ENCODE measurements around the gene ACBD4.

Gene ACBD4

DNA sequence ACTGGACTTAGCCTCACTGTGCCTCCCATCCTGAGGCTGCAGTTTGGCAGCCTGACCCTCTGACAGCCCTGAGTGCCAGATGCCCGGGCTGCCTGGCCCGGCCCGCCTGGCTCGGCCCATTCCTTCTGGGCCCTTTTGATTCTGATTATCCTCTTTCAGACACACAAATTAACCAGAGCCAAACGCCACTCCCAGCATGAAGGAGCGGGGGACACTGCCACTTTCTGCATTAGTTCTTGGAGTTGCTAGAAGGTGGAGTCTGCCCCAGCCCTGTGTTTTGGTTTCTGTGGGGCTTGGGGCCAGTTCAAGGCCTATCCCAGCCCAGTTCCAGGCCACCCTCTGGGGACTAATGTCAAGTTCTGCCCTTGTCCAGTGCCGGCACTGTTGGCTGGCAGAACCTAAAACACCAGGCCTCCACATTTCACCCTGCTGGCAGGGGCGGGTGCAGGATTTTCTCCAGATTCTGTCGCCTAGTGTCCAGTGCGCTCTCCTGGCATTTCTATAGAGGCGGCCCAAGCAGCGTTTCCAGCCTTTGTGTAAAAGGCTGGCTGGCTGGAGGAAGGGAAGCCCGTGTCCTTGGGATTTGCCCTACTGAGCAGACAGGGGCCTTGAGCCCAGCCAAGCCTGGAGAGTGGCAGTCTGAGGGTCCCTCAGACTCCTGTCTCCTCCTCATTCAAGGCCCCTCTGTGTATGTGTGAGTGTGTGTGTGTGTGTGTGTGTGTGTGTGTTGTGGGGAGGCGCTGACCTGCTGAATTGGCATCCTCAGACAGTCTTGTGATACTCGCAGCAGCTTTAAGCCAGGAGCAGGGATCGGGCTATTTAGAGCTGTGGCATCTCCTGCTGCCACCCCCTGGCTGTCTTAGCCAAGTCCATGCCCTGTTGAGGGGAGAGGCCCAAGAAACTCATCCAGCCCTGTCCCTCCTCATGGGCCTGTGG lies 24.5 kb upstream of the ACBD4 start:
- Histone ChIP-seq H2BK5ac (ENCODE audit: low read length) (peak overlapping the region; percentile 19), H2BK12ac (ENCODE audit: low read length) (no peak overlapping the region), H3K14ac (ENCODE audit: low read length) (no peak overlapping the region), H3K9ac (ENCODE audit: low read depth, low read length, poor library complexity) (no peak overlapping the region), H3K18ac (ENCODE audit: low read length) (no peak overlapping the region), H3K4ac (ENCODE audit: low read length) (no peak overlapping the region), H3K27ac (replicated peaks; ENCODE audit: low read length) (no peak overlapping the region), H2AFZ (ENCODE audit: low read length) (no peak overlapping the region), H3K27me3 (ENCODE audit: control insufficient read depth in 3 of 3, insufficient read depth in 3 of 3, low read depth in 1 of 3, low read length in 3 of 3) (no peaks in the 10 kb centered on the region), H2AK5ac (ENCODE audit: low read depth, low read length) (no peak overlapping the region), H3K4me2 (ENCODE audit: insufficient read depth, low read length, poor library complexity, severe bottlenecking) (no peak overlapping the region), H3K4me3 (ENCODE audit: low read length in 2 of 2) (no peak overlapping the region), H3K23ac (ENCODE audit: low read depth, low read length, poor library complexity) (no peak overlapping the region), H4K8ac (ENCODE audit: low read depth, low read length) (no peak overlapping the region), H3K36me3 (replicated peaks in 1 of 2; ENCODE audit: control insufficient read depth in 2 of 2, insufficient read depth in 2 of 2, low read length in 2 of 2) (peaks cover 25 to 34% of the 10 kb centered on the region in 2 donors), H3K4me1 (ENCODE audit: control insufficient read depth in 2 of 2, insufficient read depth in 1 of 2, low read depth in 1 of 2, low read length in 2 of 2) (peaks cover 10 to 14% of the 10 kb centered on the region in 2 donors), H2BK120ac (ENCODE audit: low read depth, low read length) (no peak overlapping the region), H4K91ac (ENCODE audit: low read depth, low read length, poor library complexity) (no peak overlapping the region), H3K9me3 (replicated peaks in 1 of 2; ENCODE audit: control insufficient read depth in 2 of 2, insufficient read depth in 1 of 2, low read depth in 1 of 2, low read length in 2 of 2) (peaks cover 0 to 2% of the 10 kb centered on the region in 2 donors), H2BK15ac (ENCODE audit: low read length) (no peak overlapping the region), H3K79me1 (ENCODE audit: low read depth, low read length) (peaks cover 2% of the 10 kb centered on the region)
- WGBS, 2 donors (ENCODE audit: extremely low coverage in 2 of 2, insufficient read length in 2 of 2, insufficient replicate concordance in 1 of 2): no CpG with 5 or more reads among the region's 16 CpGs
- no peak for DNase-seq (ENCODE audit: low spot score)

DNA sequence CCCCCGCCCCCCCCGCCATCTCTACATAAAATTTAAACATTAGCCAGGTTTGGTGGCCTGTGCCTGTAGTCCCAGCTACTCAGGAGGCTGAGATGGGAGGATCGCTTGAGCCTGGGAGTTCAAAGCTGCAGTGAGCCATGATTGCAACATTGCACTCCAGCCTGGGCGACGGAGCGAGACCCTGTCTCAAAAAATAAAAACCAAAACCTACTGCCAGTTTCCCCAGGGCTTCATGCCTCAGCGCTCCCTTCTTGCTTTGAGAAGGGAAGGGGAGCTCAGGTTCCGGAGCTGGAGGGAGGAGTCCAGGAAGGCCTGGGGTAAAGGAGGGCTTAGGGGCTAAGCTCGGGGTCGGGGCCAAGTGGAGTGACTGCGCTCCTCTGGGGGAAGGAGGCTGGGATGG lies 23.6 kb upstream of the ACBD4 start:
- Histone ChIP-seq H2AFZ (ENCODE audit: low read length) (no peak overlapping the region), H4K8ac (ENCODE audit: low read depth, low read length) (no peak overlapping the region), H3K18ac (ENCODE audit: low read length) (no peak overlapping the region), H3K14ac (ENCODE audit: low read length) (no peak overlapping the region), H3K4me3 (ENCODE audit: low read length in 2 of 2) (no peak overlapping the region), H3K36me3 (replicated peaks in 1 of 2; ENCODE audit: control insufficient read depth in 2 of 2, insufficient read depth in 2 of 2, low read length in 2 of 2) (peaks cover 16 to 25% of the 10 kb centered on the region in 2 donors), H3K27me3 (ENCODE audit: control insufficient read depth in 3 of 3, insufficient read depth in 3 of 3, low read depth in 1 of 3, low read length in 3 of 3) (no peaks in the 10 kb centered on the region), H2BK15ac (ENCODE audit: low read length) (no peak overlapping the region), H3K9ac (ENCODE audit: low read depth, low read length, poor library complexity) (no peak overlapping the region), H2AK5ac (ENCODE audit: low read depth, low read length) (peak overlapping the region; percentile 35), H3K4me1 (ENCODE audit: control insufficient read depth in 2 of 2, insufficient read depth in 1 of 2, low read depth in 1 of 2, low read length in 2 of 2) (peaks cover 9 to 10% of the 10 kb centered on the region in 2 donors), H2BK12ac (ENCODE audit: low read length) (no peak overlapping the region), H3K23ac (ENCODE audit: low read depth, low read length, poor library complexity) (no peak overlapping the region), H3K79me1 (ENCODE audit: low read depth, low read length) (peaks cover 2% of the 10 kb centered on the region), H4K91ac (ENCODE audit: low read depth, low read length, poor library complexity) (no peak overlapping the region), H3K4me2 (ENCODE audit: insufficient read depth, low read length, poor library complexity, severe bottlenecking) (no peak overlapping the region), H3K9me3 (replicated peaks in 1 of 2; ENCODE audit: control insufficient read depth in 2 of 2, insufficient read depth in 1 of 2, low read depth in 1 of 2, low read length in 2 of 2) (peaks cover 0 to 2% of the 10 kb centered on the region in 2 donors), H2BK5ac (ENCODE audit: low read length) (no peak overlapping the region), H3K4ac (ENCODE audit: low read length) (no peak overlapping the region), H3K27ac (replicated peaks; ENCODE audit: low read length) (no peak overlapping the region), H2BK120ac (ENCODE audit: low read depth, low read length) (no peak overlapping the region)
- no CpG with 5 or more reads among the region's 11 CpGs for WGBS, 2 donors (ENCODE audit: extremely low coverage in 2 of 2, insufficient read length in 2 of 2, insufficient replicate concordance in 1 of 2)
- no peak for DNase-seq (ENCODE audit: low spot score)

DNA sequence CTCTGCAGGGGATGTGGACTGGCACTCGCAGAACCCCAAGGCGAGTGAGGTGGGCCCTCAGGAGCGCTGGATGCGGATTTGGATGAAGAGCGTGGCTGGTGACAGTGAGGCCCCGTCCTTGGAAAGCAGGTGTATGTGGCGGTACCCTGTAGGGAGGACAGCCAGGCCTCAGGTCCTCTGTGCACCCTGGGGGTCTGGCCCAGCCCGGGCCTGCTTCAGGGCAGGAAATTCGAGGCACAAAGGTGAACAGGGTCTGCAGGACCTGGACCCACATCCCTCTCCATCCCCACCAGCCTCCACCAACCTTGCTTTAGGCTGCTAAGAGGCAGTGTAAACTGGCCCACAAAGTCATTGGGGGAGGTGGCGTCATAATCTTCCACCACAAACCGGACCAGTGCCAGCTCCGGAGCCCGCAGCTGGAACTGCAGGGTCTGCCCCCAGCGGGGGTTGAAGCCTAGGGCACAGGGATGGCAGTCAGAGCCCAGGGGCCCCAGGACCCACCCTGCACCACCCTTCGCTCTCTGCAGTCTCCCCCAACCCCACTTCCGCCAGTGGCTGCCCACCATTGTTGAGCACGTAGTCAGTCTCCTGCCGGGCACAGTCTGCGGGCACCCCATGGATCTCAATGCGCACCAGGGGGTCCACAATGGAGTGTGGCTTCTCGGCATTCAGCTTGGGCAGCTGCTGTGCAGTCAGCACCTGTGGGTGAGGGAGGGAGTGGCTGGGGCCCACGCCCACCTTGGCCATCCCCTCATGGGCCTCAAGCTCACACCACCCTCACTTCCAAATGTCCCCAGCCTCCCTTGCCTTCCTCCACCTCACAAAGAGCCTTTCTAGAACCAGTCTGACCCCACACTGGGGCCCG lies 22.7 kb upstream of the ACBD4 start:
- Histone ChIP-seq H2AFZ (ENCODE audit: low read length) (no peak overlapping the region), H3K36me3 (replicated peaks in 1 of 2; ENCODE audit: control insufficient read depth in 2 of 2, insufficient read depth in 2 of 2, low read length in 2 of 2) (peaks cover 11 to 16% of the 10 kb centered on the region in 2 donors), H2BK15ac (ENCODE audit: low read length) (no peak overlapping the region), H2AK5ac (ENCODE audit: low read depth, low read length) (peak overlapping the region; percentile 11), H3K79me1 (ENCODE audit: low read depth, low read length) (peaks cover 2% of the 10 kb centered on the region), H2BK120ac (ENCODE audit: low read depth, low read length) (no peak overlapping the region), H3K27ac (replicated peaks; ENCODE audit: low read length) (no peak overlapping the region), H3K9ac (ENCODE audit: low read depth, low read length, poor library complexity) (peak overlapping the region; percentile 37), H3K4me2 (ENCODE audit: insufficient read depth, low read length, poor library complexity, severe bottlenecking) (no peak overlapping the region), H3K18ac (ENCODE audit: low read length) (peak overlapping the region; percentile 80), H3K4me3 (ENCODE audit: low read length in 2 of 2) (no peak overlapping the region), H3K4me1 (ENCODE audit: control insufficient read depth in 2 of 2, insufficient read depth in 1 of 2, low read depth in 1 of 2, low read length in 2 of 2) (peaks cover 3 to 10% of the 10 kb centered on the region in 2 donors), H3K27me3 (ENCODE audit: control insufficient read depth in 3 of 3, insufficient read depth in 3 of 3, low read depth in 1 of 3, low read length in 3 of 3) (no peaks in the 10 kb centered on the region), H4K8ac (ENCODE audit: low read depth, low read length) (no peak overlapping the region), H4K91ac (ENCODE audit: low read depth, low read length, poor library complexity) (no peak overlapping the region), H2BK5ac (ENCODE audit: low read length) (peak overlapping the region; percentile 87), H3K4ac (ENCODE audit: low read length) (no peak overlapping the region), H2BK12ac (ENCODE audit: low read length) (peak overlapping the region; percentile 30), H3K23ac (ENCODE audit: low read depth, low read length, poor library complexity) (peak overlapping the region; percentile 68), H3K14ac (ENCODE audit: low read length) (no peak overlapping the region), H3K9me3 (replicated peaks in 1 of 2; ENCODE audit: control insufficient read depth in 2 of 2, insufficient read depth in 1 of 2, low read depth in 1 of 2, low read length in 2 of 2) (peaks cover 0 to 2% of the 10 kb centered on the region in 2 donors)
- no peak for DNase-seq (ENCODE audit: low spot score)
- no CpG with 5 or more reads among the region's 23 CpGs for WGBS, 2 donors (ENCODE audit: extremely low coverage in 2 of 2, insufficient read length in 2 of 2, insufficient replicate concordance in 1 of 2)

DNA sequence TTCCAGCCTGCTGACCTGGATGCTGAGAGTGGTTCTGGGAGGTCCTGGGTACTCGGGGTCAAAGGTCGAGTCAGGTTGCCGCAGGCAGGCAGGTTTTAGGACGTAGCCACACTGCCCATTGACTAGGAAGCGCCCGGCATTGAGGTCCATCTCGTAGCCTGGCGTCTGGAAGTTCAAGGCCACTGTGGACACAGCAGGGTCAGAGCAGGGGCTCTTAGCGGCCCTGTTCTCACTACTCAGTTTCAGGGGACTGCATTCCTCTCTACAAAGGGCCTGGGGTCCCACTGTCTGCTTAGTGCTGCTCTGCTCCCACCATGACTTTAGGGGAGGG lies 22.1 kb upstream of the ACBD4 start:
- Histone ChIP-seq H3K4me1 (ENCODE audit: control insufficient read depth in 2 of 2, insufficient read depth in 1 of 2, low read depth in 1 of 2, low read length in 2 of 2) (peaks cover under 1 to 10% of the 10 kb centered on the region in 2 donors), H3K4me3 (ENCODE audit: low read length in 2 of 2) (no peak overlapping the region), H2BK15ac (ENCODE audit: low read length) (no peak overlapping the region), H4K8ac (ENCODE audit: low read depth, low read length) (no peak overlapping the region), H2BK5ac (ENCODE audit: low read length) (no peak overlapping the region), H3K9me3 (replicated peaks in 1 of 2; ENCODE audit: control insufficient read depth in 2 of 2, insufficient read depth in 1 of 2, low read depth in 1 of 2, low read length in 2 of 2) (peaks cover 0 to 2% of the 10 kb centered on the region in 2 donors), H4K91ac (ENCODE audit: low read depth, low read length, poor library complexity) (no peak overlapping the region), H2AFZ (ENCODE audit: low read length) (no peak overlapping the region), H3K4ac (ENCODE audit: low read length) (no peak overlapping the region), H3K27me3 (ENCODE audit: control insufficient read depth in 3 of 3, insufficient read depth in 3 of 3, low read depth in 1 of 3, low read length in 3 of 3) (no peaks in the 10 kb centered on the region), H3K23ac (ENCODE audit: low read depth, low read length, poor library complexity) (no peak overlapping the region), H3K79me1 (ENCODE audit: low read depth, low read length) (peaks cover 2% of the 10 kb centered on the region), H3K18ac (ENCODE audit: low read length) (no peak overlapping the region), H3K14ac (ENCODE audit: low read length) (no peak overlapping the region), H3K36me3 (replicated peaks in 1 of 2; ENCODE audit: control insufficient read depth in 2 of 2, insufficient read depth in 2 of 2, low read length in 2 of 2) (peaks cover 5 to 10% of the 10 kb centered on the region in 2 donors), H2BK120ac (ENCODE audit: low read depth, low read length) (no peak overlapping the region), H3K27ac (replicated peaks; ENCODE audit: low read length) (no peak overlapping the region), H3K9ac (ENCODE audit: low read depth, low read length, poor library complexity) (no peak overlapping the region), H3K4me2 (ENCODE audit: insufficient read depth, low read length, poor library complexity, severe bottlenecking) (no peak overlapping the region), H2BK12ac (ENCODE audit: low read length) (peak overlapping the region; percentile 30), H2AK5ac (ENCODE audit: low read depth, low read length) (peak overlapping the region; percentile 11)
- no CpG with 5 or more reads among the region's 9 CpGs for WGBS, 2 donors (ENCODE audit: extremely low coverage in 2 of 2, insufficient read length in 2 of 2, insufficient replicate concordance in 1 of 2)
- no peak for DNase-seq (ENCODE audit: low spot score)
